ENCODE measurements around the gene CD163L1.
"Not testable (repeated sequence)": the region's sequence is repeated elsewhere in the genome, so short reads cannot be mapped to it uniquely, and the experiment has no call there.

CD163L1 gene

GRCh38 chr12:7444076-7444475 lies at the start of gene CD163L1:
Gene CD163L1 (minus strand): TSS chr12:7444153. CDS start chr12:7444127, 26 bp downstream.
- DNase-seq (ENCODE audit: low spot score): no peak

GRCh38 chr12:7493006-7493405 lies 49.1 kb upstream of the CD163L1 start:
- no peak for DNase-seq (ENCODE audit: low spot score)

DNA sequence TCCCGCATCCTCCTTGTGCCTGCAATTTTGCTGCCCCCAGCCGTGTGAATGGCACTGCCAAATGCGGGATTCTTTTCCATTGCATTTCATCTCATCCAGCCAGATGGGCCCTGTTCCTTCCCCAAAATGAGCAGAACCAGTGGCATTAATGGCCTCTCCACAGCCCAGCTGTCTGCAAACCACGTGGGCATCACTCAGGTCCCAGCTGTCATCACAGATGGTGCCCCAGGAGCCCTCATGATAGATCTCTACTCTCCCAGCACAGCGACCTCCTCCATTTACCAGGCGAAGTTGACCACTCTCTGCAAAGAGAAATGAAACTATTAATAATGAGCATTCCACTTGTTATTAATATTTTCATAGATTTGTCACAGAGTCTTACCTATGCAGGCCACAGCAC lies 42.6 kb upstream of the CD163L1 start:
- DNase-seq (ENCODE audit: low spot score): no peak

GRCh38 chr12:7485095-7485494 lies 41.1 kb upstream of the CD163L1 start:
- no peak for DNase-seq (ENCODE audit: low spot score)

DNA sequence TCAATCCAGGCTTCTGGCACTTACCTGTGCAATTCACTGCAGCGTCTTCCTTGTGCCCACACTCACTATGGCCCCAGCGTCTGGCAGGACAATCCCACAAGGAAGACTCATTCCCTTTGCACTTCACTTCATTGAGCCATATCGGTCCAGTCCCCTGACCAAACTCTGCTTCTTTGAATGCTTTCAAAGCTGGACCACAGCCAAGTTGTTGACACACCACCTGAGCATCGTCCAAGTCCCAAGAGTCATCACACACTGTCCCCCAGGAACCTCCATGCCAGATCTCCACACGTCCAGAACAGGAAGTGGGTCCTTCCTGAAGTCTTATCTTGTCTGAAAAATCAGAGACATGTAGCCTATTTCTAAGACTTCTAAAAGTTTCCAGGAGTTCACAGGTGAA lies 39.4 kb upstream of the CD163L1 start:
- no peak for DNase-seq (ENCODE audit: low spot score)

DNA sequence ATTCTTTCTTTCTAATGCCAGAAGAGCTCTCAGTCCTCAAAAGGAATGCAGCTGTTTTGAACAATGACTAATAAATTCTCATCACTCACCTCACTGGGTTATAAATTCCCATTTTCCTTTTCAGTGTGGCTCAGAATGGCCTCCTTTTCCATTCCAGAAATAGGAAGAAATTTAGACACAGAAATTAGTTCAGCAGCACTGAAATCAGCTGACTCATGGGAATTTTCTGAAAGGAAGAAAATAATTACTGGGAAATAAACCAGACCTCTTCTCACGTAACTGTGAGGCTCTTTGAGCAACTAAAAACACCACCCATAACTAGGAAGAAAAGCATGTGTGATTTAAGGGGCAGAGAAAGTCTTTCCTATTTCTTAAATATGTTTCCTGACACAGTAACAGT lies 35.8 kb upstream of the CD163L1 start:
- no peak for DNase-seq (ENCODE audit: low spot score)

- DNase-seq (ENCODE audit: low spot score): no peak
Observed at GRCh38 chr12:7472060-7472459, 28.1 kb upstream of the CD163L1 start.

- no peak for DNase-seq (ENCODE audit: low spot score)
Observed at GRCh38 chr12:7460375-7461259, 16.7 kb upstream of the CD163L1 start.

DNA sequence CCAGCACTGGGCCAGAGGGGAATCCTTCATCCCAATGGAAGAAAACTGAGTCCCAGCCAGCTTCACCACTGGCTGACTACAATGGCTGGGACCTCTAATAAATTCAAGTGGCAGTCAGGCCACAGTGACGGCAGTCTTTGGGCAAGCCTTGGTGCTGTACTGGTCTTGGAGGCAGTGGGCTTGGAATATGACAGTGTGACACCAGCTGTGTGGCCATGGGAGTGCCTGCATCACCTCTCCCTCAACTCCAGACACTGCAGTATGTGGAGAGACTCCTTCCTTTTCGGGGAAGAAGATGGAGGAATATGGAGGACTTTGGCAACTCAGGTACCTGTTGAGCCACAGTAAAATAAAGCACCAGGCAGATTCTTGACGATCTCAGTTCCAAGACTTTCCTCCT lies 16.0 kb upstream of the CD163L1 start:
- DNase-seq (ENCODE audit: low spot score): no peak

- no peak for DNase-seq (ENCODE audit: low spot score)
Observed at GRCh38 chr12:7451756-7452155, 7.8 kb upstream of the CD163L1 start.

DNA sequence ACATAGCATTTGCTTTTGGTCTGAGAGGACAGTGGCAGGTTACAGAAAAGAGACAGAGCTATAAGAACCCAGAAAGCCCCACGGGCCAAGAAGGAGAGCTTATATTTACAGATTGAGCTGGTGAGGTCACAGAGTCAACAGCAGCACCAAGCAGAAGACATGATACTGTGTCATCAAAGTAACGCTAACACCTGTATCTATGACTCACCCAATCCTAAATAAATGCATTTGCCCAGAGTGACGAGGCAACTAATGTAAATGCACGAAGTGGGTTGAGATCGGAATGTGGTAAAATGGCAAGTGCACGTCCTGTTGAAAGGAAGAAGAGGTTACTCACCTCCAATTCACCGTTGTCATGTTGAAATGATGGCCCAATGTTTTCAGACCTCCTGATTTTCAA lies 6.7 kb upstream of the CD163L1 start:
- no peak for DNase-seq (ENCODE audit: low spot score)

DNA sequence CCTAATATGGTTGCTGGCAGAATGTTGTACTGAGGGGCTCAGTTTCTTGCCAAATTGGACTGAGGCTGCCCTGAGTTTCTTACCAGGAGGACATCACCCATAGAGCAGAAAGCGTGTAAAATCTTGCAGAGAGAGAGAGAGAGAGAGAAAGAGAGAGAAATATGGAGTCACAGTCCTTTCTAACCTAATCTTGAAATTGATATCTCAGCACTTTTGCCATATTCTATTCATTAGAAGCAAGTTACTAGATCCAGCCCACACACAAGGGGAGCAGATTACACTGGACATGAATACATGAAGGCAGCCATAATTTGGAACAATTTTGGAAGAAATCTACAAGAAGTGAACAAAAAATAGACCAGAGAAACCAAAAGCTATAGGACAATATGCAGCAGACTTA lies 4.1 kb upstream of the CD163L1 start:
- DNase-seq (ENCODE audit: low spot score): no peak

- DNase-seq (ENCODE audit: low spot score): no peak
Observed at GRCh38 chr12:7444537-7444936, 584 bp upstream of the CD163L1 start.

- no peak for DNase-seq (ENCODE audit: low spot score)
Observed at GRCh38 chr12:7441216-7441615, 2.7 kb downstream of the CD163L1 start.

- peak; percentile 20 for DNase-seq (ENCODE audit: low spot score)
Observed at GRCh38 chr12:7439579-7440505, 4.1 kb downstream of the CD163L1 start.

GRCh38 chr12:7438291-7438995 lies 5.5 kb downstream of the CD163L1 start:
- not testable (repeated sequence) for DNase-seq (ENCODE audit: low spot score)

DNA sequence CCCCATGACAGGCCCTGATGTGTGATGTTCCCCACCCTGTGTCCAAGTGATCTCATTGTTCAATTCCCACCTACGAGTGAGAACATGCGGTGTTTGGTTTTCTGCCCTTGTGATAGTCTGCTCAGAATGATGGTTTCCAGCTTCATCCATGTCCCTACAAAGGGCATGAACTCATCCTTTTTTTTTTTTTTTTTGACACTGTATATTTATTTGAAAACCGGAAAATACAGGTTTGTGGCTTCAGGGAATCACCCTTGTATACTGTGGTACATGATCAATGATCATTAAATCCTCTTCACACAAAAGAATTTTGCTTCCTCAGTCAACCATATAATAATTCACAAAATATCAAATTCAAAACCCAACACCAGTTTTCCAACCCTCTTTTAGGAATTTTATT lies 6.5 kb downstream of the CD163L1 start:
- not testable (repeated sequence) for DNase-seq (ENCODE audit: low spot score)

DNA sequence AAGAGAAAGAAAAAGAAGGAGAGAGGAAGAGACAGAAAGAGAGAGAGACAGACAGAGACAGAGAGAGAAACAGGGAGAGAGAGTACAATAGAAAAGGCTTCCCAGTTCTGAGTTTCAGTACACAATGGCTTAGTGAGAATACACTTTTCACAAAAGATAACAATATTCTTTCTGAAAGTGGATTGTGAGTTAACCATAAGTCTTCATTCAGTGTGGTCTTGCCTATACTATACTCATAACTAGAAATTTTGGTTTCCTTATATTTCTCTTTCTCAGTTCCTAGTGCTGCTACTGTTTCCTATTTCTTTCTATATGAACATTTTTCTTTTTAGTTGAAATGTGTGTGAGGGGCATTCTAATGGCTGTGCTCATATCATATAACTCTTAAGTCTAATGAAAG lies 9.3 kb downstream of the CD163L1 start:
- no peak for DNase-seq (ENCODE audit: low spot score)

DNA sequence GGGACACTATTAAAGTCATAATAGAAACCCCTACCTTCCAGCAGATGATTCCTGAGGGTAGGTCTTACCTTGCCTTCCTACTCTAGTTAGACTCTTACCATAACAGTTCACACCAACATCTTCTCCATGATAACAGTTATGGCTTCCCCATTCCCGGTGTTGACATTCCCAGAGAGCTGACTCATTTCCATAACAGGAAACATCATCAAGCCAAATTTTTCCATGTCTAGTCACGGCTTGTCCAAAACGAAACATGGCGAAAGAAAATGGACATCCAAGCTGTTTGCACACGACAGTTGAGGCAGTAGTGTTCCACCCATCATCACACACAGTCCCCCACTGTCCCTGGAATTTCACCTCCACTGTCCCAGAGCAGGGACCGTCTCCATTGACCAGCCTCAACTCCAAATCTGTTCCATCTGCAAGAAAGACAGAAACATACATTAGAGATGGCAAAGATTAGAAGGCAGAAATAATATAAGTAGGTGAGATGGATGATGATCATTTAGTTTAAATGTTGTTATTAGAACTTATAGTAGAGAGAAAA lies 10.6 kb downstream of the CD163L1 start:
- no peak for DNase-seq (ENCODE audit: low spot score)

DNA sequence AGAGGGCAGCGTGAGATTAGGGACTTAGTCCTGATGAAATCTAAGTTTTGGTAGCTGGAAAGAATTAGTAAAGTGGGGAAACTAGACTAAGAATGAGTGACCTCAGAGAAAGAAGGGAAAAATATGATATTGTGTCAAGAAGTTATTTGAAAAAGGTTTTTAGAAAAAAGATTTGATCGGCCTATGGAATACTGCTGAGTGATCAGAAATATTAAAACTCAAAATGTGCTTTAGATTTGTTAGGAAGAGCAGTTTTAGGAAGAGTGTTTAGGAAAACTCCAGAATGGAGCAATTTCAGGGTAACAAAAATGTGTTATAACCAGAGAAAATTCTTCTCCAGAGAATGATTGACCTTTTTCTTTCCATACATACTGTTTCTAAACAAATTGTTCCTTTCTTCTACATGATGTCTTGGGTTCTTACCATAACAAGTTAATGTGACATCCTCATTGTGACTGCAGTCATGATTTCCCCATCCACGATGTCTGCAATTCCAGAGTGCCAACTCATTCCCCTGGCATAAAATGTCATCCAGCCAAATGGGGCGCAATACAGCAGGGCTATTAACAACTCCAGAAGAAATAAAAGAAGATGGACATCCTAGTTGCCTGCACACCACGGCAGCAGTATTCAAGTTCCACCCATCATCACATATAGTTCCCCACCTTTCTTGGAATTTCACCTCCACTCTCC lies 11.8 kb downstream of the CD163L1 start:
- DNase-seq (ENCODE audit: low spot score): no peak

GRCh38 chr12:7411343-7411742 lies 32.6 kb downstream of the CD163L1 start:
- DNase-seq (ENCODE audit: low spot score): no peak
